Left lung (tissue), 10 donors: Measurements from ENCODE around the gene ZNF837. TPM values are rescaled to one million over a fixed set of nuclear protein-coding genes. Genes with fewer than 3 reads are reported as not detected.

Experiments used
- ATAC-seq: fragments of 200-7000 bp; cut with Tn5 transposase; one replicate; pipeline ENCODE4 v1.9.1; 2020; ENCODE audit warnings: moderate library complexity
- DNase-seq, 4 donors: peaks; one replicate each; pipeline ENCODE4 v3.0.0-alpha.2; 2013 to 2020
- H3K27ac ChIP-seq, 2 donors: fragments of 200-600 bp; sonication (generic) in 1 of 2; one replicate each; pipeline versions ENCODE4 v1.5.0 to v1.8.0; 2020 to 2021
- H3K27me3 ChIP-seq, 2 donors: fragments of 200-600 bp; sonication (generic) in 1 of 2; one replicate each; pipeline versions ENCODE4 v1.5.0 to v1.8.0; 2020 to 2021
- H3K36me3 ChIP-seq, 2 donors: fragments of 200-600 bp; sonication (generic) in 1 of 2; one replicate each; pipeline versions ENCODE4 v1.5.0 to v1.8.0; 2020 to 2021
- H3K4me1 ChIP-seq, 2 donors: fragments of 200-600 bp; one replicate each; pipeline ENCODE4 v1.8.0; 2021
- H3K4me3 ChIP-seq, 2 donors: fragments of 200-600 bp; sonication (generic) in 1 of 2; one replicate each; pipeline versions ENCODE4 v1.5.0 to v1.8.0; 2020 to 2021; ENCODE audit warnings: mild to moderate bottlenecking in 1 of 2
- H3K9me3 ChIP-seq, 2 donors: fragments of 200-600 bp; sonication (generic) in 1 of 2; one replicate each; pipeline versions ENCODE4 v1.5.0 to v1.8.0; 2020 to 2021
- intact Hi-C, 2 donors: fragments of 100-400 bp; cut with DNase I; formaldehyde crosslinking; loops; one replicate each; pipeline versions ENCODE4 v1.11.2 to v1.14.2; 2022
- polyA plus RNA-seq, 6 donors: library from polyadenylated mRNA; unstranded; fragments of 120-200 nt; gene quantifications; one replicate each; pipeline ENCODE4 v1.2.1, GENCODE V29; 2013; ENCODE audit not compliant: insufficient read length in 6 of 6
- total RNA-seq, 2 donors: library from RNA; stranded (reverse); fragmentation: NEBNext Ultra II Directional; extraction: Animal tissue kit (Norgen Biotek cat#: 25700); gene quantifications; one replicate each; pipeline ENCODE4 v1.2.1, GENCODE V29; 2021
- TF ChIP-seq, protein P1 (sequence below), 2 donors: fragments of 200-600 bp; sonication (generic) in 1 of 2; IDR thresholded peaks; one replicate each; pipeline versions ENCODE4 v1.5.0 to v1.8.0; 2021; ENCODE audit warnings: antibody characterized with exemption in 2 of 2
- donor health status: DM: no; HTN: yes; CAD: no.
- donor health status: DM: no; HTN: no; CAD: no.

ZNF837 gene
- total and polyA plus RNA-seq, 8 donors = 1.7 to 3.7 (median 2.5) TPM

DNA sequence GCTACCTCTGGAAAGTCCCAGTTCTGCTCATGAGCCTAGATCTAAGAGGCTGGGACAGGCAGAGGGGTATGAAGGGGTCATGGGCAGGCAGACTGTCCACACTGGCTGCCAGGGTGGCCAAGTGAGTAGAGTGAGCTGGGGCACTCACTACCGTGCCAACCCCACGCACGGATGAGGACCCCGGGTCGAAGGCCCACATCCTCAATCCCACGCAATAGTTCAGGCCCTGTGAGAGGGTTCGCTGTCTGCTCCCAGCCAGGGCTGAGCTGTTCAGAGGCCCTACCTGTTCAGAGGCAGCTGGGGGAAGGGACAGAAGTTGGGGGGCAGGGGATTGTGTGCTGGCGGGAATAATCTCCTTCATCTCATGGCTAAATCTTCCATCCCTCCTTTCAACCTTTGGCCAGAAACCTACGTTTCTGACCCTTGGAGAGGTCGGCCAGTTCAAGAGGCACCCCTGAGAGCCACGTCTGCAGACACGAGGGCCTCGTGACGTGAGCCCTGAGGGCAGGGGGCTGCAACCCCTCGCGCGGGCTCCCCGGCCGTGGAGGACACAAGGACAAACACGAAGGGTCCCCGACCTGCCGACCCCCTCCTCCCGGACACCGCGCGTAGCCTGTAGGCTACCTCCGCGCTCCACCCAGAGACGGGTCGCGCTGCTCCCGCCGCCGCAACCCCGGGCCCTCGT lies 5.2 kb upstream of the ZNF837 start:
- ATAC-seq = peak; percentile 24
- TF ChIP-seq, protein P1, sequence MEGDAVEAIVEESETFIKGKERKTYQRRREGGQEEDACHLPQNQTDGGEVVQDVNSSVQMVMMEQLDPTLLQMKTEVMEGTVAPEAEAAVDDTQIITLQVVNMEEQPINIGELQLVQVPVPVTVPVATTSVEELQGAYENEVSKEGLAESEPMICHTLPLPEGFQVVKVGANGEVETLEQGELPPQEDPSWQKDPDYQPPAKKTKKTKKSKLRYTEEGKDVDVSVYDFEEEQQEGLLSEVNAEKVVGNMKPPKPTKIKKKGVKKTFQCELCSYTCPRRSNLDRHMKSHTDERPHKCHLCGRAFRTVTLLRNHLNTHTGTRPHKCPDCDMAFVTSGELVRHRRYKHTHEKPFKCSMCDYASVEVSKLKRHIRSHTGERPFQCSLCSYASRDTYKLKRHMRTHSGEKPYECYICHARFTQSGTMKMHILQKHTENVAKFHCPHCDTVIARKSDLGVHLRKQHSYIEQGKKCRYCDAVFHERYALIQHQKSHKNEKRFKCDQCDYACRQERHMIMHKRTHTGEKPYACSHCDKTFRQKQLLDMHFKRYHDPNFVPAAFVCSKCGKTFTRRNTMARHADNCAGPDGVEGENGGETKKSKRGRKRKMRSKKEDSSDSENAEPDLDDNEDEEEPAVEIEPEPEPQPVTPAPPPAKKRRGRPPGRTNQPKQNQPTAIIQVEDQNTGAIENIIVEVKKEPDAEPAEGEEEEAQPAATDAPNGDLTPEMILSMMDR (IDR thresholded peaks at IDR 0.05) = no peak
- H3K27me3 ChIP-seq = no peaks in the 10 kb centered on the region
- DNase-seq = peak in 1 of 4 donors; percentile 45
- H3K9me3 ChIP-seq = no peaks in the 10 kb centered on the region
- H3K4me3 ChIP-seq = peak overlapping the region; percentile 74 to 78
- intact Hi-C loops = no loop called here
- peaks cover 0 to 31% of the 10 kb centered on the region in 2 donors for H3K36me3 ChIP-seq
- peak overlapping the region; percentile 96 to 98 for H3K27ac ChIP-seq
- peaks cover 16 to 65% of the 10 kb centered on the region in 2 donors for H3K4me1 ChIP-seq

DNA sequence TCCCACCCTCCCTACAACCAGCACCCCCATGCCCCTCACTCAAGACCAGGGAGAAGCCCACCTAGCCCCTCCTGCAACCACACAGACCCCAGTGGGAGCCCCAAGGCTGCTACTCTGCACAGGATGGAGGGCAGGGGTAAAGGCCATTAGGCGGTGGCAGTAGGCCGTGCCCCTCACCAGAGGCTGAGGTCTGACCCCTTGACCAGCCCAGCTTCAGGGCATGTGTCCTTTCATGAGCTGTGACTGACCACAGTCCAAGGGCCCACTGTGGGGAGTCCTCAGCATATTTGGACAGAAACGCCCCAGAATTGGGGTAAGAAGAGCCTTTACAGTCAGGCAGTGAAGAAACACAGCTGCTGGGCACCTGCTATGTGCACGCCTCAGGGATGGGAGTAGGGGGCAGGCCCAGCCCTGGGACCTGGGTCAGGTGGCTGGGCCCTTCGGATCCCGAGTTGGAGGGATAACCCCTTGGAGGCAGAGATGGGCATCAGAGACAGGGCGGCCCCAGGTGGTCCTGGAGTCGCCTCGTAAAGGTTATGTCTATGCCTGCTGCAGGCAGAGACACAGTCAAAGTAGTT lies 4.6 kb upstream of the ZNF837 start:
- H3K27me3 ChIP-seq = no peaks in the 10 kb centered on the region
- ATAC-seq (no peak), DNase-seq (peak in 1 of 4 donors; percentile 58)
- H3K36me3 ChIP-seq = peaks cover 0 to 24% of the 10 kb centered on the region in 2 donors
- peak overlapping the region in 1 of 2 donors; percentile 74 for H3K4me3 ChIP-seq
- intact Hi-C loops = no loop called here
- H3K4me1 ChIP-seq = peaks cover 17 to 59% of the 10 kb centered on the region in 2 donors
- H3K27ac ChIP-seq = peak overlapping the region in 1 of 2 donors; percentile 98
- TF ChIP-seq, protein P1 (IDR thresholded peaks at IDR 0.05) = no peak
- H3K9me3 ChIP-seq = no peaks in the 10 kb centered on the region

DNA sequence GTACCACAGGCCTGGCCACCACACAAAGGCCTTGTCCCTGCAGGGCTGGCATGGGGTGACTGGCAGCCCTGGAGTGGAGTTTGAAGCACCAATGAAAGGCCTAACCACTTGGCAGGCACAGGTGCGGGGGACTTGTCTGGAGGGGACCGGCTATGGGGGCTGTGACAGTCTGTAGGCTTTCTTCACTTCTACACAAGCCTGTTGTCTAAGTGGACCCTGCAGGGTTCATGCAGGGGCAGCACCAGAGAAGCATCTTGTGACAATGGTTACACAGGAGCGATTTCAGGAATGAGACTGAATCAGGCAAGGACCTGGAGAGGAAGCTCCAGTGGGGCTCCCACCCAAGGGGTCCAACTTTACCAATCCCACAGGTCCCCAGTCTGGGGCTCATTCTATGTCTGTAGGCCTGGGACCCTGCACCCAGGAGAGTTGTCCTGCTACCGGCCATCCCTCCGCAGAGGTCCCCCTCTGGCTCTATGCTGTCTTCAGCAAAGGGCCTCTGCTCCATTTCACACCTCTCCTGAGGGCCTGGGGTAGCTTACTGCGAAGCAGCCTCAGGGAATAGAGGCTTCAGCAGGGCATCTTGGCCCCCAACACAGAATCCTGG lies 2.3 kb upstream of the ZNF837 start:
- H3K4me3 ChIP-seq = no peak overlapping the region
- peaks cover 0 to 2% of the 10 kb centered on the region in 2 donors for H3K36me3 ChIP-seq
- H3K27me3 ChIP-seq = no peaks in the 10 kb centered on the region
- intact Hi-C loops = no loop called here
- H3K4me1 ChIP-seq = peaks cover 22 to 48% of the 10 kb centered on the region in 2 donors
- no peaks in the 10 kb centered on the region for H3K9me3 ChIP-seq
- H3K27ac ChIP-seq = no peak overlapping the region
- peak in 1 of 4 donors; percentile 33 for DNase-seq
- TF ChIP-seq, protein P1 (IDR thresholded peaks at IDR 0.05) = no peak
- ATAC-seq = no peak

DNA sequence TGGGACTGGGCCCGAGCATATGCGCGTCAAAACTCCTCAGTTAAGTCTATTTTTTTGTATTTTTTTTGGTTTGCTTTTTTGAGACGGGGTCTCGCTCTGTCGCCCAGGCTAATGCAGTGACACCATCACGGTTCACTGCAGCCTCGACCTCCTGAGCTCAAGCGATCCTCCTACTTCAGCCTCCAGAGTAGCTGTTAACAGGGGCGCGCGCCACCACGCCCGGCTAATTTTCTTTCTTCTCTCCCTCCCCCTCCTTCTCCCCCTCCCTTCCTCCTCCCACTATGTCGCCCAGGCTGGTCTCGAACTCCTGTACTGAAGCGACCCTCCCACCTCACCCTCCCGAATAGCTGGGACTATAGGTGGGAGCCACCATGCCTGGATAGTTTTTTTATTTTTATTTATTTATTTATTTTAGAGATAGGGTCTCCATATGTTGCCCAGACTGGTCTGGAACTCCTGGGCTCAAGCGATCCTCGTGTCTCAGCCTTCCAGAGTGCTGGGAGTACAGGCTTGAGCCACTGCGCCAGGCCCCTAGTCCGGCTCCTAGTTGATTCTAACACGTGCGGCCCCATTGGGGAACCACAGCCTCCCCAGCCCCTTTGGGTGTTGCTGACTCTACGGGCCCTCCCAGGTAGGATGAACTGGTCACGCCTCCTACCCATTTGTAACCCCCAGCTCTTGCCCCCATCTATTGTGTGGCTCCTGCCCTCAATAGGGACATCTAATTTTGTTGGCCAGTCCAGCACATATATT lies 806 bp upstream of the ZNF837 start:
- DNase-seq = peak in 2 of 4 donors; percentile 36 to 67
- Histone ChIP-seq H3K27me3 (no peaks in the 10 kb centered on the region), H3K9me3 (no peaks in the 10 kb centered on the region), H3K27ac (peak overlapping the region; percentile 92 to 96), H3K4me1 (peaks cover 17 to 43% of the 10 kb centered on the region in 2 donors), H3K36me3 (no peaks in the 10 kb centered on the region), H3K4me3 (peak overlapping the region; percentile 70 to 83)
- intact Hi-C loops = no loop called here
- ATAC-seq = no peak
- TF ChIP-seq, protein P1 (IDR thresholded peaks at IDR 0.05) = no peak
